ENCODE data around the gene STON1. TPM values are rescaled to one million over a fixed set of nuclear protein-coding genes. Genes with fewer than 3 reads are reported as not detected.

The STON1 gene
- total RNA-seq, 2 experiments from 2014 or later = 0.74 to 0.95 TPM

GRCh38 chr2:48483916-48484315 lies 46.0 kb upstream of the STON1 start:
- no peaks in the 10 kb centered on the region for H3K9me3 Mint-ChIP-seq
- no peaks in the 10 kb centered on the region for H3K4me1 Mint-ChIP-seq (ENCODE audit: low read depth)
- POLR2A ChIA-PET = no interaction called here
- peaks cover 43% of the 10 kb centered on the region for H3K36me3 Mint-ChIP-seq (ENCODE audit: low read depth)
- DNase-seq = no peak
- intact Hi-C loops (cut with micrococcal nuclease) = no loop called here
- CTCF ChIA-PET = no interaction called here
- TF ChIP-seq, protein P1, sequence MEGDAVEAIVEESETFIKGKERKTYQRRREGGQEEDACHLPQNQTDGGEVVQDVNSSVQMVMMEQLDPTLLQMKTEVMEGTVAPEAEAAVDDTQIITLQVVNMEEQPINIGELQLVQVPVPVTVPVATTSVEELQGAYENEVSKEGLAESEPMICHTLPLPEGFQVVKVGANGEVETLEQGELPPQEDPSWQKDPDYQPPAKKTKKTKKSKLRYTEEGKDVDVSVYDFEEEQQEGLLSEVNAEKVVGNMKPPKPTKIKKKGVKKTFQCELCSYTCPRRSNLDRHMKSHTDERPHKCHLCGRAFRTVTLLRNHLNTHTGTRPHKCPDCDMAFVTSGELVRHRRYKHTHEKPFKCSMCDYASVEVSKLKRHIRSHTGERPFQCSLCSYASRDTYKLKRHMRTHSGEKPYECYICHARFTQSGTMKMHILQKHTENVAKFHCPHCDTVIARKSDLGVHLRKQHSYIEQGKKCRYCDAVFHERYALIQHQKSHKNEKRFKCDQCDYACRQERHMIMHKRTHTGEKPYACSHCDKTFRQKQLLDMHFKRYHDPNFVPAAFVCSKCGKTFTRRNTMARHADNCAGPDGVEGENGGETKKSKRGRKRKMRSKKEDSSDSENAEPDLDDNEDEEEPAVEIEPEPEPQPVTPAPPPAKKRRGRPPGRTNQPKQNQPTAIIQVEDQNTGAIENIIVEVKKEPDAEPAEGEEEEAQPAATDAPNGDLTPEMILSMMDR (IDR thresholded peaks at IDR 0.05) = no peak
- no peak overlapping the region for H3K4me3 Mint-ChIP-seq
- no peak overlapping the region for H3K27ac Mint-ChIP-seq
- no peaks in the 10 kb centered on the region for H3K27me3 Mint-ChIP-seq
- ATAC-seq = no peak

DNA sequence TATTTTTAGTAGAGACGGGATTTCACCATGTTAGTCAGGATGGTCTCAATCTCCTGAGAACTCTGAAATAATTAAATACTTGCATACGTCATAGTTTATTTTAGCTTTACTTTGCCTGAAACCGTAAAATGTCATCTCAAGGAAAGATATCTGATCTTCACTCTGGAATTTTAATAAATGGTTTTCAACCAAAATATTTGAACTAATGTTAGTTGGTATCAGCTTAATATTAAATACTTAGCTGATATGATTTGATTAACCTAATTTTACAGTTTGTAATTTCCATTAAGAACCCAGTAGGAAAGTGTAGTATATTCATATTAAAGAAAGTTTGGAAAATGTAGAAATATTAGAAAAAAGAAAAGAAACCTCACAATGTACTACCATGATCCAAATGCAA lies 41.4 kb upstream of the STON1 start:
- TF ChIP-seq, protein P1 (IDR thresholded peaks at IDR 0.05) = no peak
- CTCF ChIA-PET = interaction anchor here (2.1 kb wide), 1 partner anchor 10 kb away, joined by 7 read pairs; no protein-coding TSS in a partner anchor
- H3K36me3 Mint-ChIP-seq (ENCODE audit: low read depth) = peaks cover 24% of the 10 kb centered on the region

DNA sequence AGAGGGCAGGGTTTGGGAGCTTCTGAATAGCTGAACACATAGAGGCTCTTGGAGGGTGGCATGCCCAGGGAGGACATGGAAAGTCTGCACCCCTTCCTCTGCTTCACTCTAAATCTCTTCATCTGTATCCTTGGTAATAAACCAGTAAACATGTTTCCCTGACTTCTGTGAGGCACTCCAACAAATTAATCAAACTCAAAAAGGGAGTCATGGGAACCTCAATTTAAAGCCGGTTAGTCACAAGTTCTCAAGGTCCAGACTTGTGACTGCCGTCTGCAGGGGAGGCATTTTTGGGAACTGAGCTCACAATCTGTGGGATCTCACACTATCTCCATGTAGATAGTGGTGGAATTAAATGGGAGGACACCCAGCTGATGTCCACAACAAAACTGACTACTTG lies 33.1 kb upstream of the STON1 start:
- TF ChIP-seq, protein P1 (IDR thresholded peaks at IDR 0.05) = no peak
- Mint-ChIP-seq H3K9me3 (no peaks in the 10 kb centered on the region), H3K4me1 (ENCODE audit: low read depth) (no peaks in the 10 kb centered on the region), H3K4me3 (no peak overlapping the region), H3K36me3 (ENCODE audit: low read depth) (peaks cover 30% of the 10 kb centered on the region), H3K27ac (no peak overlapping the region), H3K27me3 (no peaks in the 10 kb centered on the region)
- no peak for DNase-seq
- intact Hi-C loops (cut with micrococcal nuclease) = no loop called here
- POLR2A ChIA-PET = no interaction called here
- no peak for ATAC-seq
- CTCF ChIA-PET = no interaction called here

More for the DNA sequence above, 41.4 kb upstream of the STON1 start:
- Mint-ChIP-seq H3K27ac (no peak overlapping the region), H3K4me1 (ENCODE audit: low read depth) (no peaks in the 10 kb centered on the region), H3K27me3 (no peaks in the 10 kb centered on the region), H3K9me3 (no peaks in the 10 kb centered on the region), H3K4me3 (no peak overlapping the region)
- DNase-seq (no peak), ATAC-seq (no peak)
- intact Hi-C loops (cut with micrococcal nuclease) = no loop called here
- POLR2A ChIA-PET = no interaction called here

GRCh38 chr2:48504647-48505327 lies 25.2 kb upstream of the STON1 start:
- ChIA-PET CTCF (no interaction called here), POLR2A (no interaction called here)
- Mint-ChIP-seq H3K4me1 (ENCODE audit: low read depth) (peaks cover 13% of the 10 kb centered on the region), H3K9me3 (no peaks in the 10 kb centered on the region), H3K36me3 (ENCODE audit: low read depth) (peaks cover 38% of the 10 kb centered on the region), H3K27me3 (no peaks in the 10 kb centered on the region), H3K4me3 (no peak overlapping the region), H3K27ac (no peak overlapping the region)
- TF ChIP-seq, protein P1 (IDR thresholded peaks at IDR 0.05) = no peak
- DNase-seq (no peak), ATAC-seq (no peak)
- intact Hi-C loops (cut with micrococcal nuclease) = no loop called here

DNA sequence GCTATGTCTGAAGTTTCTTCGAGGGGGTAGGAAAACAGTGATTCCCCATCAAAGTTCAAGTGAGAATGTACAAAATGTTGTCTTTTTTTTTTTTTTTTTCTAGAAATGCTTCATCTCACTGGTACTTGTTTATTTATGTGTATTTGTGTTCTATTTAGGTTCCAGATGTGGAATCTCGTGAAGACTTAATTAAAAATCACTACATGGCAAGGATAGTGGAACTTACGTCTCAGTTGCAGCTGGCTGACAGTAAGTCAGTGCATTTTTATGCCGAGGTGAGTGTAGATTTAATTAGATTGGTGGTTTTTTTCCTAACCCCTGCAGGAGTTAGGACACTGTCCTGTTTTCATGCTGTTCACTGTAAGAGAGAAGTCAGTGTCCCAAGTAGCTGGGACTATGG lies 22.8 kb upstream of the STON1 start:
- DNase-seq (no peak), ATAC-seq (no peak)
- Mint-ChIP-seq H3K9me3 (no peaks in the 10 kb centered on the region), H3K4me3 (no peak overlapping the region), H3K27me3 (no peaks in the 10 kb centered on the region), H3K27ac (no peak overlapping the region), H3K4me1 (ENCODE audit: low read depth) (peaks cover 13% of the 10 kb centered on the region), H3K36me3 (ENCODE audit: low read depth) (peaks cover 39% of the 10 kb centered on the region)
- CTCF ChIA-PET = no interaction called here
- TF ChIP-seq, protein P1 (IDR thresholded peaks at IDR 0.05) = no peak
- intact Hi-C loops (cut with micrococcal nuclease) = no loop called here
- POLR2A ChIA-PET = no interaction called here

Measured in activated CD8-positive, alpha-beta T cell treated with anti-CD3 and anti-CD28 coated beads for 36 hours (primary cell).